ENCODE data around the gene CACNA1I.

Gene CACNA1I

GRCh38 chr22:39568278-39568981 is 2.1 kb upstream of the CACNA1I start:
- DNase-seq (ENCODE audit: low spot score): no peak

- no peak for DNase-seq (ENCODE audit: low spot score)
These were observed 1.5 kb upstream of the CACNA1I start for GRCh38 chr22:39569066-39569465.

- no peak for DNase-seq (ENCODE audit: low spot score)
These were observed 327 bp upstream of the CACNA1I start for GRCh38 chr22:39570226-39570625.

DNA sequence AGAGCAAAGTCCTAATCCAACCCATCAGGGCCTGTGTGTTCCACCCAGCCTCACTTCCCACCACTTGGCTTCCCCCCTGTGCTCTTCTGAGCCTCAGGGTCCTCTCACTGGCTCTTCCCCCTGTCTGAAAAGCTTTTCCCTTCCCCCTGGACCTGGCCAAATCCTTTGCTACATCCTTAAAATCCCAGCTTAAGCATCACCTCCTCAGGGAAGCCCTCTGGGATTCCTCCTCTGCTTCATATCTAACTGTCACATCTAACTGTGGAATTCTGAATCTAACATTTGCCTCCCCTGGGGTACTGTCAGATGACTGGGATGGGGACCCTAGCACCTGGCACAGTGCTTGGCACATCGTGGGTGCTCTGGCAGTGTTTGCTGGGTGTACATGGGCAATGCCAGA is 985 bp downstream of the CACNA1I start:
- DNase-seq (ENCODE audit: low spot score): no peak

DNA sequence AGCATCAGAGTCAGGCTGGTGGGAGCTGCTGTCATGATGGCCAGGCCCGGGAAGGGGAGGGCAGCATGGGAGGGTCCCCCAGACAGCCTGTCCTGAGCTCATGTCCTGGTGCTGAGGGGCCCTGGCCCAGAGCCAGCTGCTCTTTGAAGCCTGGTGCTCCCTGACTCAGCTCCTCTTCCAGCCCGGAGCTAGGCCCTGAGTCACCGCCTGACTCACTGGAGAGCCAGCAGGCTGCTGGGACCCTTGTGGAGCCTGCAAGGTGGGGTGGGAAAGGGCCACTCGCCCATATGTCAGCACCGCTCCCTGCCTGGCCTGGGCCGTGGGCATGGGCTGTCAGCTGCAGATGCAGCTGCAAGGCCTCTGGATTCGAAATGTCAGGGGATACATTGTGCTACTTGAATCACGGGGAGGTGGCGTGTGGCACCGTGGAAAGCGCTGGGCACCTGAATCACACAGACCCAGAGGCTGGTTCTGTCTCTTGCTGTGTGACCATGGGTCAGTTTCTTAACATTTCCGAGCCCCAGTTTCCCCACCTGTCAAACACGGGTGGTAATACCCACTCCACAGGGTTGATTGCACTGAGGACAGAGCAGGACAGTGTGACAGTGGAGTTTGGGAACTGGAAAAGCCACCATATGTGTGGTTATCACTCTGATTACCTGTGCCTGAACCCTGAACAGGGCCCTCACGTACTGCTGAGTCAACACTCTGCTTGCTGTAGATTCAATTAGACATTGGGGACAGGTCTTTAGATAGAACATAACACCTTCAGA is 4.4 kb downstream of the CACNA1I start:
- DNase-seq (ENCODE audit: low spot score): peak; percentile 88

DNA sequence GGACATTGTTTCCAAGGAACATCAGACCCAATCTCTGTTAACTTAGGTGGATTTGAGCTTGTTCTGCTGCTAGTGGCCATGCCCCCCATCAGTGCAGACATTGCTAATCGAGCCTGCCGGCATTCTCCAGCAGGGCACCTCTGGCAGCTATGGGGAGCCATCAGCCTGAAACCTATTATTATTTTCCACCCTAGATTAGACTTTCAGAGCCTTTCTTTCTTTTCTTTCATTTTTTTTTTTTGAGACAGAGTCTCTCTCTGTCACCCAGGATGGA is 4.9 kb downstream of the CACNA1I start:
- DNase-seq (ENCODE audit: low spot score): no peak

- no peak for DNase-seq (ENCODE audit: low spot score)
These were observed 5.5 kb downstream of the CACNA1I start for GRCh38 chr22:39576027-39576426.

GRCh38 chr22:39577366-39577765 is 6.8 kb downstream of the CACNA1I start:
- DNase-seq (ENCODE audit: low spot score): no peak

GRCh38 chr22:39577900-39578299 is 7.3 kb downstream of the CACNA1I start:
- no peak for DNase-seq (ENCODE audit: low spot score)

DNA sequence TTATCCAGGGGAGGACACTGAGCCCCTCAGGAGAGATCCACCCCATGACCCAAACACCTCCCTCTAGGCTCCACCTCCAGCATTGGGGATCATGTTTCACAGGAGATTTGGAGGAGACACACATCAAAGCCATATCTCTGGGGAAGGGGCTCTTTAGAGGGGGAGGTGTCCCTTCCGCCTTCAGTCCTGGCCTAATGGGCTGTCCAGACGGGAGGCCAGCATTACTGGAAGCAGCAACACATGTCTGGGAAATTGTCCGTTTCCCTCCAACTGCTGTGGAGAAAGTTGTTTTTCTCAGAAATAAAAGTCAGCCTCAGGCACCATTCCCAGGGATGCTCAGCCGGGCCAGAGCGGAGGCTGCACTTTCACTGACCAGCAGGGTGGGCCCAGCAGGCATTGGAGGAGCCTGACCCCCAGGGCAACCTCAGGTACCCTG is 9.5 kb downstream of the CACNA1I start:
- no peak for DNase-seq (ENCODE audit: low spot score)

DNA sequence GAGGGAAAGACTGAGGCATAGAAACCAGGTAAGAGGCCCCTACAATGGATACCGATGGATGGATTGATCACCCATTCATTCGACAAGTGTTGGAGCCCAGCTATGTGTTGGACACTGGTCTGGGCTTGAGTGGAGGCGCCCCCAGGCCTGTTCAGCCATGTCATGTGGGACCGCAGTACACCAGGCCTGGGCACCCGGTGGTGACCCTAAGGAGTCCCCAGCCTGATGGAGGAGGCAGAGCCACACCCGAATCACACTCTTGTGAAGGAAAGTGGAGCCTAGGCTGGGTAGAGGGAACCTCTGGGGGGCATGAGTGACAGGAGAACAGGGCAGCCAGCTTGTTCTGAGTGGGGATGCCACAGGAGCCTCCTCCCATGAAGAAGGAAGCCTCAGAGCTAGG is 10.2 kb downstream of the CACNA1I start:
- no peak for DNase-seq (ENCODE audit: low spot score)

DNA sequence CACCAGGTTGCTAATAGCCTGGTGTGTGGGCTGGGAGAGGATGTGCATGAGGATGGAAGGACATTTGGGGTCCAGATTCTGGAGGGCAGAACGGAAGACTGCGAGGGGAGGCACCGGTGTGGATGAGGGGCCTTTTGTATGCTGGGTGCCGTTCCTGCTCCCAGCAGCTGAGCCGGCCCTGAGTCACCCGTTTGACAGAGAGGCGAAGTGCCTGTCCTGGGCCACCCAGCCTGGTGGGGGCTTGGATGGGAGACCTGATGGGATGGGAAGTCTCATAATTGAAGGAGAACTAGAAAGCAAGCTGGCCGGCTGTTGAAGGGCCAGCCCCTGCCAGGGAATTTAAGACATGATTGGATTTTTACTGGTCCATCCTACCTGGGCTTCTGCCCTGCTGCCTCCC is 10.8 kb downstream of the CACNA1I start:
- DNase-seq (ENCODE audit: low spot score): no peak

- no peak for DNase-seq (ENCODE audit: low spot score)
These were observed 12.6 kb downstream of the CACNA1I start for GRCh38 chr22:39583066-39583667.

GRCh38 chr22:39589875-39590274 is 19.3 kb downstream of the CACNA1I start:
- no peak for DNase-seq (ENCODE audit: low spot score)

- DNase-seq (ENCODE audit: low spot score): peak; percentile 85
These were observed 21.8 kb downstream of the CACNA1I start for GRCh38 chr22:39592081-39593065.

DNA sequence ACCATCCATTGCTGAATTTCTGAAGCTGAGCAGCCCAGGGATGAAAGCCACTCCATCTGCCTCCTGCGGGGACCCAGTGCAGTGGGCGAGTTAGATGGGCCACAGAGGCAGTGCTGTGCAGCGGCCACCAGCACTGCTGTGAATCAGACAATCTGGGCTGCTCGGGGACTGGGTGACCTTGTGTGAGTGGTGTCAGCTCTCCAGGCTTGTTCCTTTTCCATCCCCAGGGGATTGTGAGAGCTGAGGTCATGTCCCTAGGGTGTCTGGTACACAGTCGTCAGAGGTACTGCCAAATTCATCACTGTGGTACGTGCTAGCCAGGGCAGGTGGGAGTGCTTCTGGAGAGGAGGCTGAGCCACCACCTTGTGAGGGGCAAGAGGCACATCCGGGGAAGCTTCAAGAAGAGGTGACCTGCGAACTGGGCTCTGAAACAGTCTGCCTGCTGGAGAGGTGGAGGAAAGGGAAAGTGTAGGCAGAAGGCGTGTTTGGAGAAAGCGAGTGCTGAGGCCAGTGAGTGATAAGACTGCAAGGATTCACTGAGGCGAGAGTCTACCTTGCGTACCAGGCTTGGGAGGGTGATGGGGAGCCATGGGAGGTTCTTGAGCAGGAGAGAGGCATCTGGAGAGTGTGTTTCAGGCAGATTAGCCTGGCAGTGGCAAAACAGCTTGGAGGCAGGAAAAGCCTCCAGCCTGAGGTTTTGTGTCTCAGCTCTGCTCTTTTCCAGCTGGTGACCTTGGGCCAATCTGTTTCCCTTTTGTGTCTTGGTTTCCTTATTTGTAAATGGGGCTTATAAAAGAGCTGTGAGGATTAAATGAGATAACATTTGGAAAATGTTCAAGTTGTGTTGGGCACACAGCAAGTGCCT is 22.7 kb downstream of the CACNA1I start:
- DNase-seq (ENCODE audit: low spot score): no peak

DNA sequence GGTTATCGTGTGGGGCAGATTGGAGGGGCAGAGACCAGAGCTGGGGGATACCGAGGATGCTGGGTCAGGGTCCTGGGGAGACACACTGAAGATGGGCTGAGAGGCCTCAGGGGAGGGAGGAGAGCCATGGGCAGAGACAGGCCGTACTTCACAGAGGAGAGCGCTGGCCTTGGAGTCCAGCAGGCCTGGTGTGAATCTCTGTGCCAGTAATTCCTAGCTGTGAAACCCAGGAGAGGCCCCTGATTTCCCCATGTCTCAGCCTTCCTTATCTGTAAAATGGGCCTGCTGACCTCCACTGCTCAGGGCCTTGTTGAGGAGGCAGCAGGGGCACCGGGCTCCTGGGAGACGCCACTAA is 23.4 kb downstream of the CACNA1I start:
- DNase-seq (ENCODE audit: low spot score): no peak

GRCh38 chr22:39594411-39594810 is 23.9 kb downstream of the CACNA1I start:
- no peak for DNase-seq (ENCODE audit: low spot score)

DNA sequence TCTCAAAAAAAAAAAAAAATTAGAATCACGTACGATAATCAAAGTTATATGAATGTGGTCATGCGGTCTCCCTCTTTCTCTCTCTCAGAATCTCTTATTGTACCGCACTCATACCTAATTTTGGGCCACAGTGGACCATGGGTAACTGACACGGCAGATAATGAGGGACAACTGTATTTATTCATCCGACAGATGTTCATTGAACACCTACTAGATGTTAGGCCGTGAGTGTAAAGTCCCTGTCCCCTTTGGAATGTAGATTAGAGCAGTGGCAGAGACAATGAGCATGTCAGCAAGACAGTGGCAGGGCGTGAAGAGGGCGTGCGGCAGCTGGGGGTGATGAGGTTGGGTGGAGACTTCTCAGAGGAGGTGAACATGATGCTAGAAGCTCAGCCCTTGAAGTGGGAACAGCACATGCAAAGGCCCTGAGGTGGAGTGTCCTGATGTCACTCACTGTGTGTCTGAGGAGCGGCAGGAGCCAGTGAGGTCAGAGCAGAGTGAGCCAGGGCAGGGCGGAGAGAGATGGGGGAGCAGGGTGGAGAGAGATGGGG is 25.1 kb downstream of the CACNA1I start:
- no peak for DNase-seq (ENCODE audit: low spot score)

GRCh38 chr22:39596601-39597000 is 26.0 kb downstream of the CACNA1I start:
- no peak for DNase-seq (ENCODE audit: low spot score)

DNA sequence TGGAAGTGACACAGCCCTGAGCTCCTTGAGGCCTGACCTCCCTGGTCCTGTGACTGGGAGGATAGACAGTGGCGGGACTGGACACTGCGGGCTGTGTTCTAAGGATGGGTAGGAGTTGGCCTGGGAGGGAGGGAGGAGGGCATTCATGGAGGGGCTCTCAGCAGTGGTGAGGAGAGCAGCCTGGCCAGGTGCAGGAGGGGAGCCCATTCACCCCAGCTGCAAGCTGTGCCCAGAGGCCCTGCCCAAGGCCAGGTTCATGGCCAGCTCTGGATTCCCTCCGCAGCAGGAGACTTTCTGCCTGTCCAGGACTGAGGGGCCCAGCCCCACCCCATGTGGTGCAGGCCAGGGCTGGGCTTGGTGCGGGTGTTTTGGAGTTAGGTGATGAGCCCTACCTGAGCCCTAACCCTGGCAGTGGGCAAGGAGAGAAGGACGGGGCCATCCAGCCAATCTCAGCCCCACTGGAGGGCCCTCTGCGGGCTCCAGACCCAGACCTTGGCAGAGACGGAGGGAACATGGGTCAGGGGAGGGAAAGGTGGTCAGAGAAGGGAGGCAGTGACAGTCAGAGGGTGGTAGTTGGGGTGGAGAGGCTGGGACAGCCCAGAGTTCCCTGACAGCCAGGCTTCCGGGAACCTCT is 26.8 kb downstream of the CACNA1I start:
- no peak for DNase-seq (ENCODE audit: low spot score)

Data from AG20443 (cell line).